A549 (cell line): ENCODE data around the gene RAD51B. TPM values are rescaled to one million over a fixed set of nuclear protein-coding genes. Genes with fewer than 3 reads are reported as not detected.

Experiments
- ATAC-seq, 2 experiments: fragments of 200-7000 bp in 1 of 2; fragments of >200 bp in 1 of 2; cut with Nextera tagmentation in 1 of 2; cut with Tn5 transposase in 1 of 2; 3 replicates each; pipeline versions ENCODE4 v1.8.0 to v1.9.1; 2018 to 2020; ENCODE audit warnings: mild to moderate bottlenecking in 1 of 2, moderate library complexity in 1 of 2
- CTCF ChIA-PET: fragments of 300-600 bp; sonication (Branson Sonifier 250); formaldehyde crosslinking; extraction: SDS; loops from one replicate; lab custom pipeline; 2021; ENCODE audit warnings: antibody characterized with exemption, inconsistent platforms; lab: Yijun Ruan, JAX
- POLR2A ChIA-PET: fragments of 350-600 bp; formaldehyde crosslinking; extraction: SDS; loops from one replicate; lab custom pipeline; 2021; ENCODE audit warnings: antibody characterized with exemption, inconsistent platforms; lab: Yijun Ruan, JAX
- DNase-seq, 2 experiments: peaks; one replicate each; pipeline versions ENCODE4 v3.0.0 to v3.0.0-alpha.2; 2011 to 2016; ENCODE audit warnings: low read depth in 1 of 2, low spot score in 1 of 2
- FAIRE-seq: peaks from 2 replicates; lab custom pipeline; 2011; peaks lifted over from hg19 to GRCh38; lab: Jason Lieb, UNC
- H3K27ac ChIP-seq, 2 experiments: fragments of >200 bp; sonication (Bioruptor Twin); formaldehyde crosslinking; 3 replicates each; pipeline ENCODE4 v1.5.1; 2016 to 2017
- H3K4me1 ChIP-seq: fragments of >200 bp; sonication (Bioruptor Twin); formaldehyde crosslinking; 3 replicates; pipeline ENCODE4 v1.6.1; 2016
- H3K4me2 ChIP-seq: fragments of >200 bp; sonication (Bioruptor Twin); formaldehyde crosslinking; 3 replicates; pipeline ENCODE4 v1.6.1; 2016
- H3K4me3 ChIP-seq: fragments of >200 bp; sonication (Bioruptor Twin); formaldehyde crosslinking; 3 replicates; pipeline ENCODE4 v1.5.1; 2016
- H3K9me3 ChIP-seq: fragments of >200 bp; sonication (Bioruptor Twin); formaldehyde crosslinking; 3 replicates; pipeline ENCODE4 v1.6.1; 2016
- BHLHE40 ChIP-seq: IDR thresholded peaks from 2 replicates; pipeline ENCODE4 v1.6.1; 2012; ENCODE audit warnings: low read depth, low read length, inconsistent platforms
- CHD2 ChIP-seq: fragments of 150-350 bp; IDR thresholded peaks from 2 replicates; pipeline ENCODE4 v1.6.1; 2014; ENCODE audit warnings: low read length; ENCODE audit not compliant: partially characterized antibody
- EHF ChIP-seq: fragments of 250-450 bp; sonication (Bioruptor Pico); IDR thresholded peaks from 2 replicates; pipeline ENCODE4 v1.5.0; 2020; ENCODE audit warnings: mild to moderate bottlenecking
- ESRRA ChIP-seq: fragments of 150-350 bp; IDR thresholded peaks from 2 replicates; pipeline ENCODE4 v1.6.1; 2014; ENCODE audit warnings: mild to moderate bottlenecking, low read length, borderline replicate concordance
- GATA3 ChIP-seq: IDR thresholded peaks from 2 replicates; pipeline ENCODE4 v1.6.1; 2012; ENCODE audit warnings: borderline replicate concordance
- HDAC2 ChIP-seq: fragments of 200-600 bp; sonication (generic); IDR thresholded peaks from 2 replicates; pipeline ENCODE4 v1.6.1; 2016
- HEYL ChIP-seq: fragments of 250-450 bp; sonication (Bioruptor Pico); IDR thresholded peaks from 2 replicates; pipeline ENCODE4 v1.8.0; 2021; ENCODE audit warnings: mild to moderate bottlenecking, moderate library complexity
- HOXB13 ChIP-seq: fragments of 250-450 bp; sonication (Bioruptor Pico); IDR thresholded peaks from 2 replicates; pipeline ENCODE4 v1.5.0; 2020; ENCODE audit warnings: low read depth, mild to moderate bottlenecking, moderate library complexity
- JUNB ChIP-seq: fragments of >200 bp; sonication (Bioruptor Twin); formaldehyde crosslinking; IDR thresholded peaks from 2 replicates; pipeline ENCODE4 v1.6.1; 2016
- KDM1A ChIP-seq: fragments of 200-600 bp; sonication (generic); IDR thresholded peaks from 2 replicates; pipeline ENCODE4 v1.6.1; 2016; ENCODE audit warnings: low read depth, mild to moderate bottlenecking
- NFE2L2 ChIP-seq: fragments of 150-350 bp; conservative IDR thresholded peaks from 2 replicates; pipeline ENCODE4 v1.6.1; 2014; ENCODE audit warnings: low read length
- NPAS2 ChIP-seq: fragments of 250-450 bp; sonication (Bioruptor Pico); IDR thresholded peaks from 2 replicates; pipeline ENCODE4 v1.8.0; 2022; ENCODE audit warnings: mild to moderate bottlenecking, moderate library complexity, borderline replicate concordance
- NR3C1 ChIP-seq: fragments of >200 bp; sonication (Bioruptor Twin); formaldehyde crosslinking; IDR thresholded peaks from 3 replicates; pipeline ENCODE4 v1.6.1; 2017
- RARB ChIP-seq: fragments of 250-450 bp; sonication (Bioruptor Pico); IDR thresholded peaks from 2 replicates; pipeline ENCODE4 v1.8.0; 2021; ENCODE audit warnings: mild to moderate bottlenecking, moderate library complexity
- RCOR1 ChIP-seq: fragments of 150-350 bp; IDR thresholded peaks from 2 replicates; pipeline ENCODE4 v1.6.1; 2014; ENCODE audit warnings: antibody characterized with exemption, low read length, low read depth
- RFX5 ChIP-seq: fragments of 450-650 bp; IDR thresholded peaks from 2 replicates; pipeline ENCODE4 v1.7.1; 2014; ENCODE audit warnings: antibody characterized with exemption, mild to moderate bottlenecking, moderate library complexity
- TFCP2L1 ChIP-seq: fragments of 250-450 bp; sonication (Bioruptor Pico); IDR thresholded peaks from 2 replicates; pipeline ENCODE4 v1.5.0; 2021; ENCODE audit warnings: mild to moderate bottlenecking
- ZC3H11A ChIP-seq: fragments of 450-650 bp; IDR thresholded peaks from 2 replicates; pipeline ENCODE4 v1.6.1; 2014; ENCODE audit warnings: antibody characterized with exemption, mild to moderate bottlenecking
- WGBS: methylation state at CpG from one replicate; pipeline ENCODE4 v1.1.6; 2017; ENCODE audit errors: missing lambda C conversion rate; 5-methylcytosine and 5-hydroxymethylcytosine counted together
- polyA plus RNA-seq, 4 experiments: library from polyadenylated mRNA; depleted of rRNA in 3 of 4; stranded (reverse); fragments of >200 nt; fragmentation: RNase III in 1 of 4; extraction: RNeasy Plus Mini Kit Qiagen cat#74134 plus additional on column Dnase treatment in 1 of 4; gene quantifications; 2 replicates in 3 of 4; 3 replicates in 1 of 4; pipeline ENCODE4 v1.2.3, GENCODE V29; 2011 to 2017
- TF ChIP-seq, protein P1 (sequence below): fragments of 250-450 bp; sonication (Bioruptor Pico); IDR thresholded peaks from 2 replicates; pipeline ENCODE4 v1.5.0; 2021; ENCODE audit warnings: mild to moderate bottlenecking, moderate library complexity, borderline replicate concordance
- TF ChIP-seq, protein P2 (sequence below): fragments of 450-650 bp; IDR thresholded peaks from 2 replicates; pipeline ENCODE4 v1.6.1; 2014; ENCODE audit warnings: antibody characterized with exemption
- TF ChIP-seq, protein P3 (sequence below): IDR thresholded peaks from 2 replicates; pipeline ENCODE4 v1.6.1; 2012; ENCODE audit warnings: low read depth, borderline replicate concordance

The RAD51B gene
- polyA plus RNA-seq, 2 of the 4 experiments (the other 2 are of a cell fraction), result 7.2 to 10.8 TPM

- no peaks in the 10 kb centered on the region for H3K9me3 ChIP-seq
- no peak for DNase-seq
- TF ChIP-seq HDAC2 (no peak), NPAS2 (CRISPR knock-in tag) (no peak), ZC3H11A (no peak), RARB (no peak), HOXB13 (no peak), BHLHE40 (no peak), JUNB (no peak), NR3C1 (no peak), CHD2 (no peak), EHF (CRISPR knock-in tag) (no peak), RCOR1 (no peak), KDM1A (no peak), TFCP2L1 (CRISPR knock-in tag) (no peak), ESRRA (no peak), NFE2L2 (no peak), GATA3 (no peak)
- TF ChIP-seq, protein P1, sequence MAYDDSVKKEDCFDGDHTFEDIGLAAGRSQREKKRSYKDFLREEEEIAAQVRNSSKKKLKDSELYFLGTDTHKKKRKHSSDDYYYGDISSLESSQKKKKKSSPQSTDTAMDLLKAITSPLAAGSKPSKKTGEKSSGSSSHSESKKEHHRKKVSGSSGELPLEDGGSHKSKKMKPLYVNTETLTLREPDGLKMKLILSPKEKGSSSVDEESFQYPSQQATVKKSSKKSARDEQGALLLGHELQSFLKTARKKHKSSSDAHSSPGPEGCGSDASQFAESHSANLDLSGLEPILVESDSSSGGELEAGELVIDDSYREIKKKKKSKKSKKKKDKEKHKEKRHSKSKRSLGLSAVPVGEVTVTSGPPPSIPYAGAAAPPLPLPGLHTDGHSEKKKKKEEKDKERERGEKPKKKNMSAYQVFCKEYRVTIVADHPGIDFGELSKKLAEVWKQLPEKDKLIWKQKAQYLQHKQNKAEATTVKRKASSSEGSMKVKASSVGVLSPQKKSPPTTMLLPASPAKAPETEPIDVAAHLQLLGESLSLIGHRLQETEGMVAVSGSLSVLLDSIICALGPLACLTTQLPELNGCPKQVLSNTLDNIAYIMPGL, result no peak
- TF ChIP-seq, protein P2, sequence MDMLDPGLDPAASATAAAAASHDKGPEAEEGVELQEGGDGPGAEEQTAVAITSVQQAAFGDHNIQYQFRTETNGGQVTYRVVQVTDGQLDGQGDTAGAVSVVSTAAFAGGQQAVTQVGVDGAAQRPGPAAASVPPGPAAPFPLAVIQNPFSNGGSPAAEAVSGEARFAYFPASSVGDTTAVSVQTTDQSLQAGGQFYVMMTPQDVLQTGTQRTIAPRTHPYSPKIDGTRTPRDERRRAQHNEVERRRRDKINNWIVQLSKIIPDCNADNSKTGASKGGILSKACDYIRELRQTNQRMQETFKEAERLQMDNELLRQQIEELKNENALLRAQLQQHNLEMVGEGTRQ, result no peak
- TF ChIP-seq, protein P3, sequence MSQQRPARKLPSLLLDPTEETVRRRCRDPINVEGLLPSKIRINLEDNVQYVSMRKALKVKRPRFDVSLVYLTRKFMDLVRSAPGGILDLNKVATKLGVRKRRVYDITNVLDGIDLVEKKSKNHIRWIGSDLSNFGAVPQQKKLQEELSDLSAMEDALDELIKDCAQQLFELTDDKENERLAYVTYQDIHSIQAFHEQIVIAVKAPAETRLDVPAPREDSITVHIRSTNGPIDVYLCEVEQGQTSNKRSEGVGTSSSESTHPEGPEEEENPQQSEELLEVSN, result no peak
- H3K4me3 ChIP-seq, result no peak overlapping the region
- no peaks in the 10 kb centered on the region for H3K4me1 ChIP-seq
- no peak overlapping the region for H3K4me2 ChIP-seq
- peak overlapping the region in 1 of 2 experiments; percentile 1; a peak in 1 of 6 replicates for H3K27ac ChIP-seq
- 93% methylated on average over 7 of the region's 8 CpGs for WGBS
- no peak for FAIRE-seq
- POLR2A ChIA-PET, result no interaction called here
- CTCF ChIA-PET, result interaction anchor here (1.1 to 1.6 kb wide), 2 partner anchors 12 to 15 kb away, joined by 3 read pairs; no protein-coding TSS in a partner anchor
- ATAC-seq, result no peak
These were observed 810.5 kb downstream of the RAD51B start for GRCh38 chr14:68630081-68630571.

- Histone ChIP-seq H3K4me1 (no peaks in the 10 kb centered on the region), H3K4me2 (no peak overlapping the region), H3K27ac (peak overlapping the region in 1 of 2 experiments; percentile 35; a peak in 2 of 6 replicates)
- FAIRE-seq (no peak), ATAC-seq (no peak), DNase-seq (no peak)
- 92% methylated on average over 10 of the region's 11 CpGs for WGBS
- POLR2A ChIA-PET, result no interaction called here
- TF ChIP-seq NFE2L2 (no peak), KDM1A (no peak), HEYL (CRISPR knock-in tag) (no peak), JUNB (no peak), RFX5 (no peak)
- TF ChIP-seq, all 56 proteins: peak for 0
- H3K4me3 ChIP-seq, result no peak overlapping the region
- CTCF ChIA-PET, result interaction anchor here (1.6 kb wide), 1 partner anchor 11 kb away, joined by 3 read pairs; no protein-coding TSS in a partner anchor
- H3K9me3 ChIP-seq, result no peaks in the 10 kb centered on the region
These were observed 811.2 kb downstream of the RAD51B start for GRCh38 chr14:68630611-68631393.
